Calu3 (cell line): Measurements from ENCODE around the gene ALK. TPM values are rescaled to one million over a fixed set of nuclear protein-coding genes. Genes with fewer than 3 reads are reported as not detected.

Source experiments
- BruUV-seq: library from RNA; stranded (reverse); fragments of 400-500 nt; replicated peaks from 2 replicates; lab custom pipeline; 2021; lab: Mats Ljungman, UMichigan
- CTCF ChIA-PET: fragments of 300-600 bp; sonication (Branson Sonifier 250); formaldehyde crosslinking; loops from one replicate; lab custom pipeline; 2022; ENCODE audit warnings: antibody characterized with exemption; lab: Charles Lee
- DNase-seq: peaks from one replicate; pipeline ENCODE4 v3.0.0; 2022
- H3K27ac Mint-ChIP-seq: one replicate; pipeline ENCODE4 v1.8.0; 2022; ENCODE audit warnings: mixed read lengths; ENCODE audit not compliant: unreplicated experiment
- H3K27me3 Mint-ChIP-seq: one replicate; pipeline ENCODE4 v1.8.0; 2022; ENCODE audit warnings: mixed read lengths; ENCODE audit not compliant: unreplicated experiment
- H3K36me3 Mint-ChIP-seq: one replicate; pipeline ENCODE4 v1.8.0; 2022; ENCODE audit warnings: mild to moderate bottlenecking, moderate library complexity, mixed read lengths; ENCODE audit not compliant: insufficient read depth, unreplicated experiment
- H3K4me1 Mint-ChIP-seq: one replicate; pipeline ENCODE4 v1.8.0; 2022; ENCODE audit warnings: mild to moderate bottlenecking, low read depth, mixed read lengths; ENCODE audit not compliant: unreplicated experiment
- H3K4me3 Mint-ChIP-seq: one replicate; pipeline ENCODE4 v1.8.0; 2022; ENCODE audit warnings: mild to moderate bottlenecking, low read depth, moderate library complexity, mixed read lengths; ENCODE audit not compliant: unreplicated experiment
- H3K9me3 Mint-ChIP-seq: one replicate; pipeline ENCODE4 v1.8.0; 2022; ENCODE audit warnings: low read depth, mixed read lengths; ENCODE audit not compliant: unreplicated experiment
- CTCF ChIP-seq: fragments of 200-600 bp; IDR thresholded peaks from one replicate; pipeline ENCODE4 v1.8.0; 2022; ENCODE audit warnings: antibody characterized with exemption; ENCODE audit not compliant: unreplicated experiment
- intact Hi-C: fragments of 100-400 bp; cut with micrococcal nuclease; formaldehyde crosslinking; loops from one replicate; pipeline ENCODE4 v1.10.0; 2022; ENCODE audit not compliant: unreplicated experiment
- total RNA-seq: library from RNA; stranded (reverse); gene quantifications from 2 replicates; pipeline ENCODE4 v1.2.3, GENCODE V29; 2022

ALK gene
- total RNA-seq, 1 experiment from 2014 or later = not detected

- no peak for DNase-seq
- no peak for TF ChIP-seq CTCF
- H3K4me3 Mint-ChIP-seq = no peak overlapping the region
- H3K4me1 Mint-ChIP-seq = peaks cover 24% of the 10 kb centered on the region
- no TSS peak for BruUV-seq
- intact Hi-C loops = no loop called here
- peaks cover 20% of the 10 kb centered on the region for H3K27me3 Mint-ChIP-seq
- no peaks in the 10 kb centered on the region for H3K36me3 Mint-ChIP-seq
- no peak overlapping the region for H3K27ac Mint-ChIP-seq
- CTCF ChIA-PET = no interaction called here
- H3K9me3 Mint-ChIP-seq = no peaks in the 10 kb centered on the region
Measured at GRCh38 chr2:29811378-29811777, 110.0 kb downstream of the ALK start.

- Mint-ChIP-seq H3K4me1 (peaks cover 24% of the 10 kb centered on the region), H3K36me3 (no peaks in the 10 kb centered on the region), H3K27ac (no peak overlapping the region), H3K4me3 (no peak overlapping the region), H3K27me3 (peaks cover 15% of the 10 kb centered on the region), H3K9me3 (no peaks in the 10 kb centered on the region)
- no peak for DNase-seq
- TF ChIP-seq CTCF = no peak
- CTCF ChIA-PET = no interaction called here
- no TSS peak for BruUV-seq
- intact Hi-C loops = no loop called here
Measured at GRCh38 chr2:29810956-29811355, 110.4 kb downstream of the ALK start.

DNA sequence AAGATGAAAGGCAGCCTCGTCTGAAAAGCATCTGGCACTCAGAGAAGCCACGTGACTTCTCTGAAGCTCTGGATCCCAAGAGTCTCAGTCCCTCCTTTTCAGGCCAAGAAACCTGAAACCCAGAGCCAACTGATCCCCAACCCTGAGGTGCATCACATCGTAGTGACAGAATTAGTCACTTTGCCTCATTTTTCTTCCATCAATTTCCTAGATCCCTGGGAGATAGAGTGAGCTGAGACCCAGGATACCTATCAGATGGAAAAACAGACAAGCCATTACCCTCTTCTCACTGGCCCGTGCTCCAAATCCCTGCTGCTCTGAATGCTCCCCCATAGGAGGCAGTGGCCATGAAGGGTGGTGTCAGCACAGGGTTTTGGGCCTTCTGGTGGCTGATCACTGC lies 113.1 kb downstream of the ALK start:
- H3K27me3 Mint-ChIP-seq = peaks cover 19% of the 10 kb centered on the region
- H3K36me3 Mint-ChIP-seq = no peaks in the 10 kb centered on the region
- no TSS peak for BruUV-seq
- intact Hi-C loops = no loop called here
- H3K4me1 Mint-ChIP-seq = peaks cover 24% of the 10 kb centered on the region
- no peak overlapping the region for H3K27ac Mint-ChIP-seq
- CTCF ChIA-PET = no interaction called here
- TF ChIP-seq CTCF = no peak
- H3K4me3 Mint-ChIP-seq = no peak overlapping the region
- no peak for DNase-seq
- H3K9me3 Mint-ChIP-seq = no peaks in the 10 kb centered on the region

- no peak overlapping the region for H3K27ac Mint-ChIP-seq
- CTCF ChIA-PET = interaction anchor here (0.7 kb wide), 1 partner anchor 10 kb away, joined by 4 read pairs; no protein-coding TSS in a partner anchor
- peaks cover 20% of the 10 kb centered on the region for H3K27me3 Mint-ChIP-seq
- DNase-seq = no peak
- H3K9me3 Mint-ChIP-seq = no peaks in the 10 kb centered on the region
- H3K4me3 Mint-ChIP-seq = no peak overlapping the region
- intact Hi-C loops = no loop called here
- peaks cover 24% of the 10 kb centered on the region for H3K4me1 Mint-ChIP-seq
- no TSS peak for BruUV-seq
- no peak for TF ChIP-seq CTCF
- H3K36me3 Mint-ChIP-seq = no peaks in the 10 kb centered on the region
Measured at GRCh38 chr2:29807082-29807481, 114.3 kb downstream of the ALK start.
